HepG2 (cell line): ENCODE measurements around the gene MTRR. TPM values are rescaled to one million over a fixed set of nuclear protein-coding genes. Genes with fewer than 3 reads are reported as not detected.

Experiments used
- ATAC-seq: fragments of 200-7000 bp; cut with Tn5 transposase; 3 replicates; pipeline ENCODE4 v1.9.1; 2020; ENCODE audit warnings: mild to moderate bottlenecking, moderate library complexity
- BruUV-seq: library from RNA; stranded (reverse); fragments of 400-500 nt; replicated peaks from 2 replicates; lab custom pipeline; 2021; lab: Mats Ljungman, UMichigan
- CTCF ChIA-PET: fragments of 300-600 bp; formaldehyde crosslinking; extraction: SDS; loops from one replicate; lab custom pipeline; 2021; ENCODE audit warnings: low total read pairs, inconsistent platforms, low intra/inter-chr PET ratio; lab: Yijun Ruan, JAX
- POLR2A ChIA-PET: fragments of 350-600 bp; sonication (Branson Sonifier 250); formaldehyde crosslinking; loops from one replicate; lab custom pipeline; 2020; ENCODE audit warnings: antibody characterized with exemption, inconsistent platforms; lab: Yijun Ruan, JAX
- DNase-seq: peaks from one replicate; pipeline ENCODE4 v3.0.0-alpha.2; 2015; ENCODE audit warnings: low spot score
- FAIRE-seq: peaks from 3 replicates; lab custom pipeline; 2011; peaks lifted over from hg19 to GRCh38; lab: Jason Lieb, UNC
- H2AFZ ChIP-seq: one replicate; pipeline ENCODE4 v1.6.1; 2011; ENCODE audit warnings: low read length, inconsistent platforms
- H3K27ac ChIP-seq: fragments of 300-600 bp; 3 replicates; pipeline ENCODE4 v1.8.0; 2011; ENCODE audit warnings: mixed run types, mild to moderate bottlenecking, mixed read lengths, low read length, inconsistent platforms; ENCODE audit not compliant: insufficient read depth; ENCODE audit errors: extremely low read length
- H3K27me3 ChIP-seq, 2 experiments: fragments of 200-600 bp in 1 of 2; 2 replicates in 1 of 2; 3 replicates in 1 of 2; pipeline versions ENCODE4 v1.6.0 to v1.8.0; 2011; ENCODE audit warnings: low read length in 2 of 2, mild to moderate bottlenecking in 2 of 2, moderate library complexity in 2 of 2, inconsistent platforms in 1 of 2; ENCODE audit not compliant: insufficient read depth in 2 of 2, control insufficient read depth in 1 of 2
- H3K36me3 ChIP-seq, 2 experiments: fragments of 200-600 bp in 1 of 2; replicated peaks in 1 of 2; 2 replicates in 1 of 2; 3 replicates in 1 of 2; pipeline versions ENCODE4 v1.5.1 to v1.8.0; 2011; ENCODE audit warnings: low read length in 2 of 2, inconsistent platforms in 1 of 2; ENCODE audit not compliant: insufficient read depth in 2 of 2, control insufficient read depth in 1 of 2
- H3K4me1 ChIP-seq: 2 replicates; pipeline ENCODE4 v1.5.1; 2012; ENCODE audit warnings: low read length, inconsistent platforms; ENCODE audit not compliant: insufficient read depth
- H3K4me2 ChIP-seq: 2 replicates; pipeline ENCODE4 v1.6.0; 2011; ENCODE audit warnings: low read depth, low read length, inconsistent platforms
- H3K4me3 ChIP-seq, 3 experiments: fragments of 200-600 bp in 1 of 3; sonication (generic), shearing (Covaris generic) in 1 of 3; replicated peaks in 1 of 3; 2 replicates each; pipeline ENCODE4 v1.5.1; 2011 to 2016; ENCODE audit warnings: low read length in 3 of 3, inconsistent platforms in 2 of 3, low read depth in 2 of 3, mild to moderate bottlenecking in 2 of 3, control low read depth in 1 of 3, mixed read lengths in 1 of 3; ENCODE audit not compliant: insufficient read depth in 1 of 3
- H3K79me2 ChIP-seq: one replicate; pipeline ENCODE4 v1.6.1; 2011; ENCODE audit warnings: low read length, inconsistent platforms; ENCODE audit not compliant: insufficient read depth
- H3K9ac ChIP-seq: 2 replicates; pipeline ENCODE4 v1.6.0; 2011; ENCODE audit warnings: mild to moderate bottlenecking, low read depth, low read length, inconsistent platforms; ENCODE audit not compliant: insufficient read depth
- H3K9me3 ChIP-seq: 2 replicates; pipeline ENCODE4 v1.5.1; 2012; ENCODE audit warnings: mild to moderate bottlenecking, low read length
- H4K20me1 ChIP-seq: 2 replicates; pipeline ENCODE4 v1.6.0; 2011; ENCODE audit warnings: inconsistent platforms, mild to moderate bottlenecking, low read length, moderate library complexity; ENCODE audit not compliant: insufficient read depth
- CBX2 ChIP-seq, 2 experiments: fragments of 200-600 bp in 1 of 2; sonication (generic); formaldehyde crosslinking in 1 of 2; IDR thresholded peaks; 2 replicates each; pipeline versions ENCODE4 v1.7.0 to v1.8.1; 2018 to 2022; ENCODE audit warnings: low read depth in 2 of 2, low read length in 1 of 2, mild to moderate bottlenecking in 1 of 2, missing genetic modification reagents in 1 of 2
- GTF2F1 ChIP-seq: fragments of 150-350 bp; IDR thresholded peaks from 2 replicates; pipeline ENCODE4 v1.6.1; 2014; ENCODE audit warnings: low read length
- GZF1 ChIP-seq: sonication (generic); formaldehyde crosslinking; IDR thresholded peaks from 2 replicates; pipeline ENCODE4 v1.5.1; 2020; ENCODE audit warnings: mild to moderate bottlenecking, missing genetic modification reagents
- HDAC2 ChIP-seq: sonication (generic); formaldehyde crosslinking; IDR thresholded peaks from 2 replicates; pipeline ENCODE4 v1.4.0; 2020; ENCODE audit warnings: missing genetic modification reagents
- HMGA1 ChIP-seq: sonication (generic); formaldehyde crosslinking; conservative IDR thresholded peaks from 2 replicates; pipeline ENCODE4 v1.4.0; 2020; ENCODE audit warnings: missing genetic modification reagents
- MED8 ChIP-seq: sonication (generic); formaldehyde crosslinking; IDR thresholded peaks from 2 replicates; pipeline ENCODE4 v1.8.1; 2023; ENCODE audit warnings: mild to moderate bottlenecking, missing genetic modification reagents; ENCODE audit not compliant: insufficient replicate concordance
- PAF1 ChIP-seq: IDR thresholded peaks from 2 replicates; pipeline ENCODE4 v1.6.1; 2016; ENCODE audit warnings: missing genetic modification reagents, missing compliant biosample characterization
- RAD21 ChIP-seq: fragments of 450-650 bp; formaldehyde crosslinking; IDR thresholded peaks from 2 replicates; pipeline ENCODE4 v1.5.0; 2020; ENCODE audit warnings: mild to moderate bottlenecking
- ZNF10 ChIP-seq: sonication (generic); formaldehyde crosslinking; IDR thresholded peaks from 2 replicates; pipeline ENCODE4 v1.4.0; 2020; ENCODE audit warnings: mild to moderate bottlenecking, low read depth, missing genetic modification reagents, borderline replicate concordance
- ZNF124 ChIP-seq: sonication (generic); formaldehyde crosslinking; IDR thresholded peaks from 2 replicates; pipeline ENCODE4 v1.4.0; 2020; ENCODE audit warnings: missing genetic modification reagents
- ZNF331 ChIP-seq: sonication (generic); formaldehyde crosslinking; IDR thresholded peaks from 2 replicates; pipeline ENCODE4 v1.4.0; 2020; ENCODE audit warnings: missing genetic modification reagents
- ZNF672 ChIP-seq: sonication (generic); formaldehyde crosslinking; IDR thresholded peaks from 2 replicates; pipeline ENCODE4 v1.8.1; 2022; ENCODE audit warnings: missing genetic modification reagents
- WGBS: methylation state at CpG from one replicate; pipeline ENCODE4 v1.1.6; 2017; ENCODE audit warnings: low lambda C conversion rate; 5-methylcytosine and 5-hydroxymethylcytosine counted together
- in situ Hi-C: cut with HindIII; loops from 2 replicates; pipeline ENCODE4 v1.10.0; 2017; ENCODE audit warnings: low pct_unique_long_range_greater_than_20kb; ENCODE audit not compliant: extremely low pct_ligation_motif_present
- intact Hi-C: fragments of 100-400 bp; cut with micrococcal nuclease; formaldehyde crosslinking; loops from one replicate; pipeline ENCODE4 v1.10.0; 2022; ENCODE audit not compliant: unreplicated experiment
- polyA plus RNA-seq, 8 experiments: library from polyadenylated mRNA; depleted of rRNA in 3 of 8; stranded (reverse) in 7 of 8; unstranded in 1 of 8; fragments of >200 nt; fragmentation: Illumina TruSeq in 4 of 8; extraction: Trizol in 4 of 8; gene quantifications; 2 replicates each; pipeline versions ENCODE4 v1.2.1 to v1.2.3, GENCODE V29; 2011 to 2016; ENCODE audit warnings: low read depth in 4 of 8, missing spikeins in 1 of 8, mixed read lengths in 1 of 8; ENCODE audit not compliant: insufficient read depth in 1 of 8
- total RNA-seq, 5 experiments: library from RNA; depleted of rRNA; stranded (reverse); fragments of >200 nt; fragmentation: Illumina TruSeq; extraction: Trizol; gene quantifications; 2 replicates each; pipeline ENCODE4 v1.2.3, GENCODE V29; 2016; ENCODE audit warnings: low read depth in 1 of 5
- TF ChIP-seq, protein P1 (sequence below): sonication (generic); formaldehyde crosslinking; IDR thresholded peaks from 2 replicates; pipeline ENCODE4 v1.5.1; 2020; ENCODE audit warnings: mild to moderate bottlenecking, missing genetic modification reagents, moderate library complexity
- TF ChIP-seq, protein P2 (sequence below): sonication (generic); formaldehyde crosslinking; IDR thresholded peaks from 2 replicates; pipeline ENCODE4 v1.8.0; 2022; ENCODE audit warnings: low read depth, missing genetic modification reagents

MTRR gene
- total and polyA plus RNA-seq, 2 of the 13 experiments (the other 11 are each of a cell fraction or from before 2014, with no cell fraction given), result 39.2 to 59.2 TPM

DNA sequence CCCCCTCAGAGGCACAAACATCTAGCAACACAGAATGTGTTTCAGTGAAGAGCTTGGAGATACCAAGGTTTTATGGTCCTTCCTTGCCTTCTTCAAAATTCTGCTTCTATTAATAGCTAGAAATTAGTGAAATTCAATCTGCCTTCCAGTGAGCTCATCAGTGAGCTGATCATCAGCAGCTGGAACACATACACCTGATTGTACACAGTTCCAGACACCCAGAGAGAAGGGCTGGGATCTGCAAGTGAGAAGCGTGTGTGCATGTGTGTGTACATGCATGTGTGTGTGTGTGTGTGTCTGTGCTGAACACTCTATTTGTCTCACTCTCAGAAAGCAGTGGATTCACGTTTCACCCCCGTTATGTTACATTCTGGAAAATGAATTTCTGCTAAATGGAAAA lies 46.5 kb upstream of the MTRR start:
- CTCF ChIA-PET, result no interaction called here
- intact Hi-C loops, result no loop called here
- Histone ChIP-seq H4K20me1 (no peaks in the 10 kb centered on the region), H3K4me1 (no peaks in the 10 kb centered on the region), H2AFZ (no peak overlapping the region)
- no peak for ATAC-seq
- TF ChIP-seq RAD21 (no peak), ZNF331 (CRISPR knock-in tag) (no peak), HMGA1 (CRISPR knock-in tag) (no peak), ZNF10 (CRISPR knock-in tag) (no peak), CBX2 (IDR thresholded peaks at IDR 0.05; ENCODE audit: low read depth, low read length) (no peak), CBX2 (CRISPR knock-in tag; IDR thresholded peaks at IDR 0.05; ENCODE audit: low read depth) (no peak), GTF2F1 (no peak), HDAC2 (no peak), PAF1 (CRISPR knock-in tag) (no peak), MED8 (no peak), GZF1 (no peak), ZNF124 (CRISPR knock-in tag) (no peak), ZNF672 (CRISPR knock-in tag) (no peak)
- TF ChIP-seq, protein P1, sequence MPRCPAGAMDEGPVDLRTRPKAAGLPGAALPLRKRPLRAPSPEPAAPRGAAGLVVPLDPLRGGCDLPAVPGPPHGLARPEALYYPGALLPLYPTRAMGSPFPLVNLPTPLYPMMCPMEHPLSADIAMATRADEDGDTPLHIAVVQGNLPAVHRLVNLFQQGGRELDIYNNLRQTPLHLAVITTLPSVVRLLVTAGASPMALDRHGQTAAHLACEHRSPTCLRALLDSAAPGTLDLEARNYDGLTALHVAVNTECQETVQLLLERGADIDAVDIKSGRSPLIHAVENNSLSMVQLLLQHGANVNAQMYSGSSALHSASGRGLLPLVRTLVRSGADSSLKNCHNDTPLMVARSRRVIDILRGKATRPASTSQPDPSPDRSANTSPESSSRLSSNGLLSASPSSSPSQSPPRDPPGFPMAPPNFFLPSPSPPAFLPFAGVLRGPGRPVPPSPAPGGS, result no peak
- TF ChIP-seq, protein P2, sequence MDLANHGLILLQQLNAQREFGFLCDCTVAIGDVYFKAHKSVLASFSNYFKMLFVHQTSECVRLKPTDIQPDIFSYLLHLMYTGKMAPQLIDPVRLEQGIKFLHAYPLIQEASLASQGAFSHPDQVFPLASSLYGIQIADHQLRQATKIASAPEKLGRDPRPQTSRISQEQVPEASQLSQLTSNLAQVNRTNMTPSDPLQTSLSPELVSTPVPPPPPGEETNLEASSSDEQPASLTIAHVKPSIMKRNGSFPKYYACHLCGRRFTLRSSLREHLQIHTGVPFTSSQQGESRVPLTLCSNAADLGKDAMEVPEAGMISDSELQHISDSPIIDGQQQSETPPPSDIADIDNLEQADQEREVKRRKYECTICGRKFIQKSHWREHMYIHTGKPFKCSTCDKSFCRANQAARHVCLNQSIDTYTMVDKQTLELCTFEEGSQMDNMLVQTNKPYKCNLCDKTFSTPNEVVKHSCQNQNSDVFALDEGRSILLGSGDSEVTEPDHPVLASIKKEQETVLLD (CRISPR knock-in tag), result no peak
- TF ChIP-seq, all 625 proteins: peak for 0
- Histone ChIP-seq H3K4me3 (no peak overlapping the region), H3K27ac (no peak overlapping the region), H3K36me3 (no peaks in the 10 kb centered on the region), H3K4me2 (no peak overlapping the region), H3K27me3 (peaks cover 3 to 48% of the 10 kb centered on the region in 2 experiments; a peak in 4 of 5 replicates), H3K9ac (no peak overlapping the region), H3K79me2 (no peaks in the 10 kb centered on the region), H3K9me3 (no peaks in the 10 kb centered on the region)
- POLR2A ChIA-PET, result no interaction called here
- in situ Hi-C loops, result no loop called here
- no peak for FAIRE-seq
- no peak for DNase-seq
- 3% methylated on average over 3 of the region's 3 CpGs for WGBS
- no TSS peak for BruUV-seq
